ENCODE measurements around the gene SLC25A42. TPM values are rescaled to one million over a fixed set of nuclear protein-coding genes. Genes with fewer than 3 reads are reported as not detected.

Gene SLC25A42
- total RNA-seq, 1 experiment from 2014 or later: 8.1 TPM

DNA sequence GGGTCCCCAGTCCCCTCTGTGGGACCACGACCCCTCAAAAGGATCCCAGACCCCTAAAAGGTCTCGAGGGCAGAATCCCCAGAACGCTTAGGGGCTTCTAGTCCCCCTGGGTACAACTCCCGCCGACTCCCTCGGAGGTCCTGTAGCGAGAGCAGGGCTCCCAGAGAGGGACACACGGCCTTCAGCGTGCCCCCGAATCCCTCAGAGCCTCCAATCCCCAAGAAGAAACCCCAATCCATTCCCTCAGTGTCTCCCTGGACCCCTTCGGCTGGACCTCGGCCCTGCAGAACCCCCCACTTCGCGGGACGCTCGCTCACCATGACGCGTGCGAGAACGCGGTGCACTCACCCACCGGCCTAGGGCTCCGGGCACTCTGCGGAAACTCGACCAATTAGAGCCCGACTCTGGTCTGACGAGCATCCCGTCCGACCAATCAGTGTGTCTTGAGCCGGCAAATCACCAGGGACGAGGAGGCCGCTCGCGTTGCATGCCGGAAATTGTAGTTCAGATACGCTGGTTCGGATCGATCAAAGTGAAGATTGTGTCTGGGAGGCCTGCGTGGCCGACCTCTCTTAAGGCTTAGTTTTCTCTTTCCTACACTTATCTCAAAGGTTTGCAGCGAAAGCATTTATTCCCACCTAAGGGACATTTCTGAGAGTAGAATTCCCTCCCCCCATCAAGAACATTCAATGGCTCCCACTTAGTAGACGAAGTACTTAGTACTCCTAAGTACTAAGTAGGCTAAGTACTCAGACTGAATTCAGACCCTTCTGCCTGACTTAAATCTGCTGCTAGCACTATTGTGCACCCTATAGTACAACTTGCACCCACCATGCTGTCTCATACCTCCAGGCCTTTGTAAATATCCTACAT lies 74.6 kb downstream of the SLC25A42 start, which contains the start of gene TMEM161A:
TMEM161A (minus strand) TSS at position 370 of the 873 bp plus-strand sequence; CDS start at position 320, 50 bp downstream.
- Mint-ChIP-seq H3K4me1 (peaks cover 18% of the 10 kb centered on the region), H3K4me3 (peak within 1 kb of the TSS; percentile 96), H3K36me3 (peaks cover 5% of the 10 kb centered on the region), H3K27ac (peak within 1 kb of the TSS; percentile 81), H3K9me3 (0 out of 2 replicates have a peak, but pooled peaks cover 4% of the 10 kb centered on the region), H3K27me3 (ENCODE audit: low read depth) (peaks cover 53% of the 10 kb centered on the region)
- peak; percentile 98 for DNase-seq (ENCODE audit: low spot score)
- CTCF ChIA-PET: interaction anchor here (1.1 kb wide), 1 partner anchor 18 kb away, joined by 4 read pairs; no protein-coding TSS in a partner anchor
- peak; percentile 94 for ATAC-seq
- POLR2A ChIA-PET: no interaction called here
- TF ChIP-seq NR2C2 (CRISPR knock-in tag; IDR thresholded peaks at IDR 0.05) (no peak), NFYB (CRISPR knock-in tag; conservative IDR thresholded peaks at IDR 0.05; ENCODE audit: low read depth) (peak; percentile 99)
- TF ChIP-seq, protein P1, sequence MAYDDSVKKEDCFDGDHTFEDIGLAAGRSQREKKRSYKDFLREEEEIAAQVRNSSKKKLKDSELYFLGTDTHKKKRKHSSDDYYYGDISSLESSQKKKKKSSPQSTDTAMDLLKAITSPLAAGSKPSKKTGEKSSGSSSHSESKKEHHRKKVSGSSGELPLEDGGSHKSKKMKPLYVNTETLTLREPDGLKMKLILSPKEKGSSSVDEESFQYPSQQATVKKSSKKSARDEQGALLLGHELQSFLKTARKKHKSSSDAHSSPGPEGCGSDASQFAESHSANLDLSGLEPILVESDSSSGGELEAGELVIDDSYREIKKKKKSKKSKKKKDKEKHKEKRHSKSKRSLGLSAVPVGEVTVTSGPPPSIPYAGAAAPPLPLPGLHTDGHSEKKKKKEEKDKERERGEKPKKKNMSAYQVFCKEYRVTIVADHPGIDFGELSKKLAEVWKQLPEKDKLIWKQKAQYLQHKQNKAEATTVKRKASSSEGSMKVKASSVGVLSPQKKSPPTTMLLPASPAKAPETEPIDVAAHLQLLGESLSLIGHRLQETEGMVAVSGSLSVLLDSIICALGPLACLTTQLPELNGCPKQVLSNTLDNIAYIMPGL (CRISPR knock-in tag; IDR thresholded peaks at IDR 0.05): no peak
- TF ChIP-seq, protein P2, sequence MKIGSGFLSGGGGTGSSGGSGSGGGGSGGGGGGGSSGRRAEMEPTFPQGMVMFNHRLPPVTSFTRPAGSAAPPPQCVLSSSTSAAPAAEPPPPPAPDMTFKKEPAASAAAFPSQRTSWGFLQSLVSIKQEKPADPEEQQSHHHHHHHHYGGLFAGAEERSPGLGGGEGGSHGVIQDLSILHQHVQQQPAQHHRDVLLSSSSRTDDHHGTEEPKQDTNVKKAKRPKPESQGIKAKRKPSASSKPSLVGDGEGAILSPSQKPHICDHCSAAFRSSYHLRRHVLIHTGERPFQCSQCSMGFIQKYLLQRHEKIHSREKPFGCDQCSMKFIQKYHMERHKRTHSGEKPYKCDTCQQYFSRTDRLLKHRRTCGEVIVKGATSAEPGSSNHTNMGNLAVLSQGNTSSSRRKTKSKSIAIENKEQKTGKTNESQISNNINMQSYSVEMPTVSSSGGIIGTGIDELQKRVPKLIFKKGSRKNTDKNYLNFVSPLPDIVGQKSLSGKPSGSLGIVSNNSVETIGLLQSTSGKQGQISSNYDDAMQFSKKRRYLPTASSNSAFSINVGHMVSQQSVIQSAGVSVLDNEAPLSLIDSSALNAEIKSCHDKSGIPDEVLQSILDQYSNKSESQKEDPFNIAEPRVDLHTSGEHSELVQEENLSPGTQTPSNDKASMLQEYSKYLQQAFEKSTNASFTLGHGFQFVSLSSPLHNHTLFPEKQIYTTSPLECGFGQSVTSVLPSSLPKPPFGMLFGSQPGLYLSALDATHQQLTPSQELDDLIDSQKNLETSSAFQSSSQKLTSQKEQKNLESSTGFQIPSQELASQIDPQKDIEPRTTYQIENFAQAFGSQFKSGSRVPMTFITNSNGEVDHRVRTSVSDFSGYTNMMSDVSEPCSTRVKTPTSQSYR (CRISPR knock-in tag; IDR thresholded peaks at IDR 0.05): no peak
- TF ChIP-seq, protein P3, sequence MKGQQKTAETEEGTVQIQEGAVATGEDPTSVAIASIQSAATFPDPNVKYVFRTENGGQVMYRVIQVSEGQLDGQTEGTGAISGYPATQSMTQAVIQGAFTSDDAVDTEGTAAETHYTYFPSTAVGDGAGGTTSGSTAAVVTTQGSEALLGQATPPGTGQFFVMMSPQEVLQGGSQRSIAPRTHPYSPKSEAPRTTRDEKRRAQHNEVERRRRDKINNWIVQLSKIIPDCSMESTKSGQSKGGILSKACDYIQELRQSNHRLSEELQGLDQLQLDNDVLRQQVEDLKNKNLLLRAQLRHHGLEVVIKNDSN (CRISPR knock-in tag; IDR thresholded peaks at IDR 0.05): 0 out of 2 replicates have a peak, but pooled peaks have one; percentile 15
- TF ChIP-seq, protein P4, sequence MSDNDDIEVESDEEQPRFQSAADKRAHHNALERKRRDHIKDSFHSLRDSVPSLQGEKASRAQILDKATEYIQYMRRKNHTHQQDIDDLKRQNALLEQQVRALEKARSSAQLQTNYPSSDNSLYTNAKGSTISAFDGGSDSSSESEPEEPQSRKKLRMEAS (CRISPR knock-in tag; IDR thresholded peaks at IDR 0.05): peak; percentile 82; the same call in 1 of the 2 replicates
- TF ChIP-seq, protein P5, sequence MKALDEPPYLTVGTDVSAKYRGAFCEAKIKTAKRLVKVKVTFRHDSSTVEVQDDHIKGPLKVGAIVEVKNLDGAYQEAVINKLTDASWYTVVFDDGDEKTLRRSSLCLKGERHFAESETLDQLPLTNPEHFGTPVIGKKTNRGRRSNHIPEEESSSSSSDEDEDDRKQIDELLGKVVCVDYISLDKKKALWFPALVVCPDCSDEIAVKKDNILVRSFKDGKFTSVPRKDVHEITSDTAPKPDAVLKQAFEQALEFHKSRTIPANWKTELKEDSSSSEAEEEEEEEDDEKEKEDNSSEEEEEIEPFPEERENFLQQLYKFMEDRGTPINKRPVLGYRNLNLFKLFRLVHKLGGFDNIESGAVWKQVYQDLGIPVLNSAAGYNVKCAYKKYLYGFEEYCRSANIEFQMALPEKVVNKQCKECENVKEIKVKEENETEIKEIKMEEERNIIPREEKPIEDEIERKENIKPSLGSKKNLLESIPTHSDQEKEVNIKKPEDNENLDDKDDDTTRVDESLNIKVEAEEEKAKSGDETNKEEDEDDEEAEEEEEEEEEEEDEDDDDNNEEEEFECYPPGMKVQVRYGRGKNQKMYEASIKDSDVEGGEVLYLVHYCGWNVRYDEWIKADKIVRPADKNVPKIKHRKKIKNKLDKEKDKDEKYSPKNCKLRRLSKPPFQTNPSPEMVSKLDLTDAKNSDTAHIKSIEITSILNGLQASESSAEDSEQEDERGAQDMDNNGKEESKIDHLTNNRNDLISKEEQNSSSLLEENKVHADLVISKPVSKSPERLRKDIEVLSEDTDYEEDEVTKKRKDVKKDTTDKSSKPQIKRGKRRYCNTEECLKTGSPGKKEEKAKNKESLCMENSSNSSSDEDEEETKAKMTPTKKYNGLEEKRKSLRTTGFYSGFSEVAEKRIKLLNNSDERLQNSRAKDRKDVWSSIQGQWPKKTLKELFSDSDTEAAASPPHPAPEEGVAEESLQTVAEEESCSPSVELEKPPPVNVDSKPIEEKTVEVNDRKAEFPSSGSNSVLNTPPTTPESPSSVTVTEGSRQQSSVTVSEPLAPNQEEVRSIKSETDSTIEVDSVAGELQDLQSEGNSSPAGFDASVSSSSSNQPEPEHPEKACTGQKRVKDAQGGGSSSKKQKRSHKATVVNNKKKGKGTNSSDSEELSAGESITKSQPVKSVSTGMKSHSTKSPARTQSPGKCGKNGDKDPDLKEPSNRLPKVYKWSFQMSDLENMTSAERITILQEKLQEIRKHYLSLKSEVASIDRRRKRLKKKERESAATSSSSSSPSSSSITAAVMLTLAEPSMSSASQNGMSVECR (CRISPR knock-in tag; IDR thresholded peaks at IDR 0.05; ENCODE audit: borderline replicate concordance): peak; percentile 52; the same call in 1 of the 2 replicates

DNA sequence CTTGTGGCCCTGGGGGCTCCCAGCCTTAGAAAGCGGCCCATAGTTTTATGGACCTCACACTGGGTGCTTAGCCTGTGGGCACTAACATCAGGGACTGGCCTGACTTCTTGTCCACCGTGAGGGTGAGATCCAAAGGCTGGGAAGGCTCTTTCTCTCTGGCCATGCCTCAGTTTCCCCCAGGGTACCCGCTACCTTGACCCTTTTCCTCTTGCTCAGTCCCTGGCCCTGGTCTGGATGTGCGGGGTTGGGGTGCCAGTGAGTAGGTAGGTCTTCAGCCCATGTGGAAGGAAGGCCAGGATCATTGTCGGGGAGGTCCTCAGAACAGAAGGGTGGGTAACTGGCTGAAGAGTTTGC lies 76.1 kb downstream of the SLC25A42 start:
- peaks cover 55% of the 10 kb centered on the region for H3K27me3 Mint-ChIP-seq (ENCODE audit: low read depth)
- peaks cover 18% of the 10 kb centered on the region for H3K4me1 Mint-ChIP-seq
- H3K27ac Mint-ChIP-seq: no peak overlapping the region
- DNase-seq (ENCODE audit: low spot score): no peak
- ChIA-PET POLR2A (interaction anchor here (0.9 kb wide), 1 partner anchor 62 kb away, joined by 3 read pairs; no protein-coding TSS in a partner anchor), CTCF (interaction anchor here (0.8 to 1.9 kb wide), 2 partner anchors 46 to 80 kb away, joined by 3 to 4 read pairs; no protein-coding TSS in a partner anchor)
- no peak overlapping the region for H3K4me3 Mint-ChIP-seq
- H3K36me3 Mint-ChIP-seq: no peaks in the 10 kb centered on the region
- H3K9me3 Mint-ChIP-seq: 0 out of 2 replicates have a peak, but pooled peaks cover 4% of the 10 kb centered on the region
- no peak for ATAC-seq
- TF ChIP-seq, protein P6, sequence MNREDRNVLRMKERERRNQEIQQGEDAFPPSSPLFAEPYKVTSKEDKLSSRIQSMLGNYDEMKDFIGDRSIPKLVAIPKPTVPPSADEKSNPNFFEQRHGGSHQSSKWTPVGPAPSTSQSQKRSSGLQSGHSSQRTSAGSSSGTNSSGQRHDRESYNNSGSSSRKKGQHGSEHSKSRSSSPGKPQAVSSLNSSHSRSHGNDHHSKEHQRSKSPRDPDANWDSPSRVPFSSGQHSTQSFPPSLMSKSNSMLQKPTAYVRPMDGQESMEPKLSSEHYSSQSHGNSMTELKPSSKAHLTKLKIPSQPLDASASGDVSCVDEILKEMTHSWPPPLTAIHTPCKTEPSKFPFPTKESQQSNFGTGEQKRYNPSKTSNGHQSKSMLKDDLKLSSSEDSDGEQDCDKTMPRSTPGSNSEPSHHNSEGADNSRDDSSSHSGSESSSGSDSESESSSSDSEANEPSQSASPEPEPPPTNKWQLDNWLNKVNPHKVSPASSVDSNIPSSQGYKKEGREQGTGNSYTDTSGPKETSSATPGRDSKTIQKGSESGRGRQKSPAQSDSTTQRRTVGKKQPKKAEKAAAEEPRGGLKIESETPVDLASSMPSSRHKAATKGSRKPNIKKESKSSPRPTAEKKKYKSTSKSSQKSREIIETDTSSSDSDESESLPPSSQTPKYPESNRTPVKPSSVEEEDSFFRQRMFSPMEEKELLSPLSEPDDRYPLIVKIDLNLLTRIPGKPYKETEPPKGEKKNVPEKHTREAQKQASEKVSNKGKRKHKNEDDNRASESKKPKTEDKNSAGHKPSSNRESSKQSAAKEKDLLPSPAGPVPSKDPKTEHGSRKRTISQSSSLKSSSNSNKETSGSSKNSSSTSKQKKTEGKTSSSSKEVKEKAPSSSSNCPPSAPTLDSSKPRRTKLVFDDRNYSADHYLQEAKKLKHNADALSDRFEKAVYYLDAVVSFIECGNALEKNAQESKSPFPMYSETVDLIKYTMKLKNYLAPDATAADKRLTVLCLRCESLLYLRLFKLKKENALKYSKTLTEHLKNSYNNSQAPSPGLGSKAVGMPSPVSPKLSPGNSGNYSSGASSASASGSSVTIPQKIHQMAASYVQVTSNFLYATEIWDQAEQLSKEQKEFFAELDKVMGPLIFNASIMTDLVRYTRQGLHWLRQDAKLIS (CRISPR knock-in tag; IDR thresholded peaks at IDR 0.05; ENCODE audit: borderline replicate concordance): no peak
- TF ChIP-seq TCF7 (CRISPR knock-in tag; IDR thresholded peaks at IDR 0.05; ENCODE audit: low read depth): no peak
- TF ChIP-seq, protein P7, sequence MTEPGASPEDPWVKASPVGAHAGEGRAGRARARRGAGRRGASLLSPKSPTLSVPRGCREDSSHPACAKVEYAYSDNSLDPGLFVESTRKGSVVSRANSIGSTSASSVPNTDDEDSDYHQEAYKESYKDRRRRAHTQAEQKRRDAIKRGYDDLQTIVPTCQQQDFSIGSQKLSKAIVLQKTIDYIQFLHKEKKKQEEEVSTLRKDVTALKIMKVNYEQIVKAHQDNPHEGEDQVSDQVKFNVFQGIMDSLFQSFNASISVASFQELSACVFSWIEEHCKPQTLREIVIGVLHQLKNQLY (CRISPR knock-in tag; IDR thresholded peaks at IDR 0.05): no peak
- no peak for TF ChIP-seq SOX15 (CRISPR knock-in tag; IDR thresholded peaks at IDR 0.05)
- no peak for TF ChIP-seq CREM (CRISPR knock-in tag; IDR thresholded peaks at IDR 0.05)
- TF ChIP-seq, protein P8, sequence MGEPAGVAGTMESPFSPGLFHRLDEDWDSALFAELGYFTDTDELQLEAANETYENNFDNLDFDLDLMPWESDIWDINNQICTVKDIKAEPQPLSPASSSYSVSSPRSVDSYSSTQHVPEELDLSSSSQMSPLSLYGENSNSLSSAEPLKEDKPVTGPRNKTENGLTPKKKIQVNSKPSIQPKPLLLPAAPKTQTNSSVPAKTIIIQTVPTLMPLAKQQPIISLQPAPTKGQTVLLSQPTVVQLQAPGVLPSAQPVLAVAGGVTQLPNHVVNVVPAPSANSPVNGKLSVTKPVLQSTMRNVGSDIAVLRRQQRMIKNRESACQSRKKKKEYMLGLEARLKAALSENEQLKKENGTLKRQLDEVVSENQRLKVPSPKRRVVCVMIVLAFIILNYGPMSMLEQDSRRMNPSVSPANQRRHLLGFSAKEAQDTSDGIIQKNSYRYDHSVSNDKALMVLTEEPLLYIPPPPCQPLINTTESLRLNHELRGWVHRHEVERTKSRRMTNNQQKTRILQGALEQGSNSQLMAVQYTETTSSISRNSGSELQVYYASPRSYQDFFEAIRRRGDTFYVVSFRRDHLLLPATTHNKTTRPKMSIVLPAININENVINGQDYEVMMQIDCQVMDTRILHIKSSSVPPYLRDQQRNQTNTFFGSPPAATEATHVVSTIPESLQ (CRISPR knock-in tag; IDR thresholded peaks at IDR 0.05): no peak
- TF ChIP-seq ZNF423 (CRISPR knock-in tag; IDR thresholded peaks at IDR 0.05): no peak
- TF ChIP-seq KAT7 (CRISPR knock-in tag; IDR thresholded peaks at IDR 0.05; ENCODE audit: borderline replicate concordance): no peak
